Activated T-cell treated with anti-CD3 and anti-CD28 coated beads, Interleukin-2, amount 50 U/mL, for 4 hours (primary cell): ENCODE data around the gene ZNF275. TPM values are rescaled to one million over a fixed set of nuclear protein-coding genes. Genes with fewer than 3 reads are reported as not detected.
"Not testable (repeated sequence)": the region's sequence is repeated elsewhere in the genome, so short reads cannot be mapped to it uniquely, and the experiment has no call there.

Experiments
- ATAC-seq, 2 donors: fragments of 200-7000 bp; cut with Tn5 transposase; one replicate each; pipeline ENCODE4 v1.10.0; 2021
- DNase-seq: peaks from one replicate; pipeline ENCODE4 v3.0.0-alpha.2; 2020
- H3K27me3 Mint-ChIP-seq: one replicate; pipeline ENCODE4 v1.8.0; 2021; ENCODE audit warnings: low read depth, mixed read lengths
- H3K36me3 Mint-ChIP-seq: one replicate; pipeline ENCODE4 v1.8.0; 2022; ENCODE audit warnings: mixed read lengths; ENCODE audit not compliant: insufficient read depth
- H3K4me1 Mint-ChIP-seq: one replicate; pipeline ENCODE4 v1.8.0; 2021; ENCODE audit warnings: low read depth, mixed read lengths
- H3K4me3 Mint-ChIP-seq: one replicate; pipeline ENCODE4 v1.8.0; 2021; ENCODE audit warnings: mild to moderate bottlenecking, moderate library complexity, mixed read lengths
- H3K9me3 Mint-ChIP-seq: one replicate; pipeline ENCODE4 v1.8.0; 2021; ENCODE audit warnings: mixed read lengths
- total RNA-seq, 3 donors: library from RNA; stranded (reverse); gene quantifications; one replicate each; pipeline ENCODE4 v1.2.1, GENCODE V29; 2021

The ZNF275 gene
- total RNA-seq, 3 donors from 2014 or later: 12.1 to 13.8 (median 12.7) TPM

DNA sequence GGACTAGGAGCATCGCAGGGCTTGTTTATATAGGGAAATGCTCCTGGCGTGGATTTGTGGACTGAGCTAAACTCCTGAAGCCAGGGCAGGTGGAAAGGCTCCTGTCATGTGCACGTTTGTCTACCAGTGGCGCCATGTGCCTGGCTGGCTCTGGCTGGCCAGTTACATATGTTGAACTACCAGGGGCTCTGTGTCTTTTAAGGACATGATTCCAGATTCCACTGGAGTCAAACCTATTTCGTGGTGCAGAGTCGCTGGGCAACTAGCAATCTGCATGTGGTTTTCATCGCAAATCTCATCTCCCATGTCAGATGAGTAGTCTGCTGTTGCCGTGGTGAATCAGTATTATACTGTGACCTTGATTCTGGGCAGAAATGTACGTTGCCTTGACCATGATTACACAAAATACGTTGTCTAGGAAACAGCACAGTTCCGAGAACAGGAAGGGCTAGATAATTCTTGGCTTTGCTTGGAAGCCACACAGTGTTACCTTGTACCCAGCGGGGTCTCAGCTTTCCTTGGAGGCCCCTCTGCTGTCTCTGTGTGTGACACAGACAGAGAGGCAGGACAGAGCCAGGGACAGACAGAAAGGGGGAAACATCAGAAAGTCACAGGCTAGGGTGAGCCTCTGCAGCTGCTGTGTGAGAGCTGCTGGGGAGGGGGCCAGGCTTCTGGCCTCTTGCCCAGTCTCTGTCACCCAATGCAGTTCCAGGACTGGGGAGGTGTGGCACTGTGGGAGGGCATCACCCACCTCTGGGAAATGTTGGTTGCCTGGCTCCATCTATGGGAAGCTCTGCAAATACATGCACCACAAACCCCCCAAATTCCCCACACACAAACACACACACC, 48.0 kb downstream of the ZNF275 start:
- ATAC-seq: peak in 1 of 2 donors; percentile 35
- no peaks in the 10 kb centered on the region for H3K36me3 Mint-ChIP-seq
- no peak overlapping the region for H3K4me3 Mint-ChIP-seq
- H3K27me3 Mint-ChIP-seq: no peaks in the 10 kb centered on the region
- H3K9me3 Mint-ChIP-seq: no peaks in the 10 kb centered on the region
- no peaks in the 10 kb centered on the region for H3K4me1 Mint-ChIP-seq
- DNase-seq: no peak

DNA sequence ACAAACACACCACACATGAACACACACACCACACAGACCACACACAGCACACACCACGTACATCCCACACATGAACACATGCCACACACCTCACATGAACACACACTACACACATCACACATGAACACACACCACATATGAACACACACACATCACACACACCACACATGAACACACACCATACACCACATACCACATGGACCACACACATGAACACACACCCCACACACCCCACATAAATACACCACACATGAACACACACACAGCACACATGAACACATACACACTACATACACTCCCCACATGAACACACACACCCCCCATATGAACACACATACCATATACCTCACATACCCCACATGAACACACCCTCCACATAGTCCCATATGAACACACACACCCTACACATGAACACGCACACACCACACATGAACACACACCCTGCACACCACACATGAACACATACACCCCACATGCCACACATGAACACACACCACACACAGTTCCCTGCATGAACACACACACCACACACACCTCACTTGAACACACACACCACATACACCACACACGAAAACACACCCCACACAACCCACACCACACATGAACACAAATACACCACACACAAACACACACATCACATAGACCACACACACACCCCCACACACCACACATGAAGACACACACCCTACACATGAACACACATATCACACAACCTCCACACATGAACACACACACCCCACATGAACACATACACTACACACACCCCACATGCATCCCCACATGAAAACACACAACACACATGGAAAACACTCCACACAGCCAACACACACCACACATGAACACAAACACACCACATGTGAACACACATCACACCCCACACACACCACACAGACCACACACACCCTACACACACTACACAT, 48.9 kb downstream of the ZNF275 start:
- no peak for DNase-seq
- H3K9me3 Mint-ChIP-seq: no peaks in the 10 kb centered on the region
- no peaks in the 10 kb centered on the region for H3K27me3 Mint-ChIP-seq
- ATAC-seq: no peak
- H3K4me3 Mint-ChIP-seq: no peak overlapping the region
- H3K4me1 Mint-ChIP-seq: no peaks in the 10 kb centered on the region
- no peaks in the 10 kb centered on the region for H3K36me3 Mint-ChIP-seq

DNA sequence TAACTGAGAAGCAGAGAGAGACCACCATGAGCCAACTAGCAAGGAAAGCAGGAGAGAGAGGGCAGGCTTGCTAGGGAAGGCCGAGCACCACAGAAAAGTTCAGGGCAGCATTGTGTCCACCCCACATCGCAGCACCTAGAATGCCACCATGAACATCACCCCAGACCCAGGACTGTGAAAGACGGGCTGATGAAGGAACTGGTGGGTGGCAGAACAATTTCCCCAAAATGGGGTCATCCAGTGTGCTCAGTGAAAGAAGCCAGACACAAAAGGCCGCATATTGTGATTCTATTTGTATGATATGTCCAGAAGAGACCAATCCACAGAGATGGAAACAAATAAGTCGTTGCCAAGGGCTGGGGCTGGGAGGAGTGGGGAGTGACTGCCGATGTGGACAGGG, 50.4 kb downstream of the ZNF275 start:
- DNase-seq (no peak), ATAC-seq (no peak)
- no peak overlapping the region for H3K4me3 Mint-ChIP-seq
- no peaks in the 10 kb centered on the region for H3K9me3 Mint-ChIP-seq
- no peaks in the 10 kb centered on the region for H3K4me1 Mint-ChIP-seq
- no peaks in the 10 kb centered on the region for H3K27me3 Mint-ChIP-seq
- no peaks in the 10 kb centered on the region for H3K36me3 Mint-ChIP-seq

DNA sequence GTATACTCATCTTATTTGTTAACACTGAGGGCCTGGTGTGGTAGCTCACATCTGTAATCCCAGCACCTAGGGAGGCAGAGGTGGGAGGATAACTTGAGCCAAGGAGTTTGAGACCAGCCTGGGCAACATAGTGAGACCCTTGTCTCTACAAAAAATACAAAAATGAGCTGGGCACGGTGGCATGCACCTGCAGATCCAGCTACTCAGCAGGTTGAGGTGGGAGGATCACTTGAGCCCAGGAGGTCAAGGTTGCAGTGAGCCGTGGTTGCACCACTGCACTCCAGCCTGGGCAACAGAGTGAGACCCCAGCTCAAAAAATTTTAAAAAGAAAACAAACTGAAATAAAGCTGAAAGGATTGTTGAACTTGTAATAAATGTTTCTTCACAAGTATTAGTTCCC, 51.0 kb downstream of the ZNF275 start:
- not testable (repeated sequence) for H3K4me1 Mint-ChIP-seq, DNase-seq, H3K9me3 Mint-ChIP-seq, H3K27me3 Mint-ChIP-seq, ATAC-seq, H3K36me3 Mint-ChIP-seq, H3K4me3 Mint-ChIP-seq

DNA sequence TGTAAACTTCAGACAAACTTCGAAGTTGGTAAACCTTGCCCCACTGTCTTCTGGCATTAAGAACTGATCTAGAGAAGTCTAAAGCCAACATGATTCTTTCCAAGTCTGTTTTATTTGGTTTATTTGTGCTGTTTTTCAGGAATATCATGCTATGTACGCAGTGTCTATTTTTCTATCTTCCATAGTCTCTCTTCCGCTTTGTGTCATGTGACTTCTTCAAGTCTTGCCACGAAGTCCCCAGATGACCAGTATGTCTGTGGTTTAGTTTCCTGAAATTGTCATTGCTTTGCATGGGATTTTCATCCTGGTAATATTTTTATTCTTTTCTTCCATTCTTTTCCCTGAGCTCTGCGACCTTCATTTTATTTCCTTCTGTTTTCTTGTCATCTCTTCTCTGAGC, 52.1 kb downstream of the ZNF275 start:
- Mint-ChIP-seq H3K36me3 (no peaks in the 10 kb centered on the region), H3K27me3 (no peaks in the 10 kb centered on the region), H3K4me3 (no peak overlapping the region), H3K9me3 (no peaks in the 10 kb centered on the region), H3K4me1 (no peaks in the 10 kb centered on the region)
- DNase-seq: no peak
- ATAC-seq: no peak

- Mint-ChIP-seq H3K36me3 (no peaks in the 10 kb centered on the region), H3K4me1 (no peaks in the 10 kb centered on the region), H3K9me3 (no peaks in the 10 kb centered on the region), H3K27me3 (no peaks in the 10 kb centered on the region), H3K4me3 (no peak overlapping the region)
- DNase-seq (no peak), ATAC-seq (no peak)
These were observed 53.4 kb downstream of the ZNF275 start for GRCh38 chrX:153387345-153387744.

DNA sequence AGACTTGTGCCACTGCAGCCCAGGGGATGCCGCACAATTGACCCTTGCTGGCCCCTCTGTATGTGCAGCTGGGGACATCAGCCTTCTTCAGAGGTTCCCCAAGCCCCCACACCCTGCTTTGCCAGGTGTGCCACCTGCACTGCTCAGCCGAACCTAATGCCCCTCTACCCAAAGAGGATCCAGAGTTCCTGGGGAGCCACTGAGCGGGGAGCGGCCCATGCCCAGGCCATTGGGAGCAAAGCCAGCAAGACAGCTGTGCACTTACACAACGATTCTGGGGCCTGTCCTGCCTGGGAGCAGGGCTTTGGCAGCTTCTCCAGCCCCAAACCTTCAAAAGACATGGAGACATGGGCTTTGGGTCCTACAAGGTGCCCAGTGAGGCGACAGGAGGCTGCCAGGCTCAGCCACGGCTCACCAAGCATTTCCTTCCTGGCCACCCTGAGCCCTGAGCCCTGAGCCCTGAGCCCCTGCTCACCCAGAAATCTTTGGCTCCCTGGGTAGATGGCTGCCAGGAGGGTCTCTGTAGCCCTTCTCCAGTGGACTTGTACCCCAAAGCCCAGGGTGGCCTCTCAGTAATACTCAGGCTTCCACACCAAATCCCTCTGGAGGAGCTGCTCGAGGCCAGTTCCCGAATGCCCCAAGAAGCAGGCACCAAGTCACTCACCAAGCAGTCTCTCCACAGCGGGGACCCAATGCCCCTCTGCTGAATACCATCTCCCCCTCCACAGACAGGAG, 54.2 kb downstream of the ZNF275 start:
- H3K4me1 Mint-ChIP-seq: no peaks in the 10 kb centered on the region
- H3K27me3 Mint-ChIP-seq: no peaks in the 10 kb centered on the region
- ATAC-seq: no peak
- no peaks in the 10 kb centered on the region for H3K9me3 Mint-ChIP-seq
- DNase-seq: no peak
- H3K4me3 Mint-ChIP-seq: no peak overlapping the region
- no peaks in the 10 kb centered on the region for H3K36me3 Mint-ChIP-seq

- DNase-seq (no peak), ATAC-seq (no peak)
- Mint-ChIP-seq H3K27me3 (no peaks in the 10 kb centered on the region), H3K36me3 (no peaks in the 10 kb centered on the region), H3K4me1 (no peaks in the 10 kb centered on the region), H3K4me3 (no peak overlapping the region), H3K9me3 (no peaks in the 10 kb centered on the region)
These were observed 54.9 kb downstream of the ZNF275 start for GRCh38 chrX:153388722-153389459.

GRCh38 chrX:153389460-153389768, 55.5 kb downstream of the ZNF275 start:
- ATAC-seq, H3K9me3 Mint-ChIP-seq, H3K4me3 Mint-ChIP-seq, DNase-seq, H3K4me1 Mint-ChIP-seq, H3K27me3 Mint-ChIP-seq, H3K36me3 Mint-ChIP-seq: not testable (repeated sequence)

DNA sequence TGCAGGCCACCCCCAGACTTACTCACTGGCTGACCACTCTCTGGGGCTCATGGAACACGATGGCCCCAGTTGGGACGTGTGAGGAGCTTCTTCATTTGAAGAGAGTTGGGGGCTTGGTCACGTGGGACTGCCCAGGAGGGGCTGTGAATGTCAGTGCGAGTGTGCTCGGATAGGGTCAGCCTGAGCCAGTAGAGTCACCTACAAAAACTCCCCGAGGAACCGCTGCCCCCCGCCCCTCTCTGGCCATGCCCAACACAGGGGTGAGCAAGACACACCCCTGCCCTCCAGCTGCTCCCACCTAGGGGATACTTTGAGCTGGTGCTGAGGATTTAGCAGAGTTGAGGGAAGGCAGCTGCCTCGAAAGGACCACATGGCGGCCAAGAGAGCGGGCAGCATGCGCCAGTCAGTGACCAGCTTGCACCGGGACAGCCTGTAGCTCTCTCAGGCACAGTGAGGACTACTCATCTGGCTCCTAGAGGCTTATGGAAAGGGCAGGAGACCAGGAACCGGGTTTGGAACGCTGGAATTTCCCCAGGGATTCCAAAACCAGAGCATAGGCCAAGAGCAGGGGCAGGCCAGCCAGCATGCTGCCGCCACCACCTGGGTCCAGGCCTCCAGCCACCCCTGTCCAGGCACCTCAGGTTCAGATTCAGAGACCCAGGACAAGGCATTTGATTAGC, 58.8 kb downstream of the ZNF275 start:
- no peaks in the 10 kb centered on the region for H3K36me3 Mint-ChIP-seq
- ATAC-seq: no peak
- no peaks in the 10 kb centered on the region for H3K9me3 Mint-ChIP-seq
- no peak for DNase-seq
- no peaks in the 10 kb centered on the region for H3K27me3 Mint-ChIP-seq
- H3K4me1 Mint-ChIP-seq: no peaks in the 10 kb centered on the region
- no peak overlapping the region for H3K4me3 Mint-ChIP-seq

GRCh38 chrX:153394612-153395011, 60.7 kb downstream of the ZNF275 start:
- no peaks in the 10 kb centered on the region for H3K4me1 Mint-ChIP-seq
- H3K36me3 Mint-ChIP-seq: no peaks in the 10 kb centered on the region
- no peaks in the 10 kb centered on the region for H3K27me3 Mint-ChIP-seq
- no peak overlapping the region for H3K4me3 Mint-ChIP-seq
- DNase-seq (no peak), ATAC-seq (no peak)
- no peaks in the 10 kb centered on the region for H3K9me3 Mint-ChIP-seq

DNA sequence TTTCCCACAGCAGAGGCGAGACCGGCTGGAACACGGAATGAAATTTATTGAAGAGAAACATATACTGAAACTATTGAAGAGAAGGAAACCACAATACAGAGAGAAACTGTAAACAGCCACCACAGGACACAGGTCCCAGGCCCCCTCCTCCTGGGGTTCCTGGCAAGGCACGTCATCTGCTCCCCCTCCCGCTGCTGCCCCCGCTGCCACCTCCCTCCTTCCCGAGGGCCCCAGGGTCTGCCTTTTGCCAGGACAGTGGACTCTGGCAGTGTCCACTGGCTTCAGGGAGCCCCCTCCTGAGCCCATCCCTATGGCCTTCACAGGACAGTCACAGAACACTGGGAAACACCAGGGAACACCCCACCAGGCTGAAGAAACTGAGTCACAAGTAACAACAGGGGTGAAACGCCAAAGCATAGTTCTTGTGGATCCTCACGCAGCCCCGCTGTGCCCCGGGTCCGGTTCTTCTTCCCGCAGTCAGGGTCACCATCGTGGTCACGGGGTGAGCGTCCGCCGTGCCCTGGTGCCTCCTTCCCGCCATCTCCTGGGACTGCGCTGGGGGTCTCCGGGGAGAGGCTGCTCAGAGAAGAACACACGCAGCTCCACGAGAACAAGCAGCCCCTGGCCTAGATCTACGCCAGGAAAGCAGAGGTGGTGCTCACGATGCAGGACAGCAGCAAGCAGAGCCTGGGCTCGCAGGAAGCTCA, 61.8 kb downstream of the ZNF275 start:
- no peak overlapping the region for H3K4me3 Mint-ChIP-seq

More for the DNA sequence above, 61.8 kb downstream of the ZNF275 start:
- H3K36me3 Mint-ChIP-seq: no peaks in the 10 kb centered on the region
- no peaks in the 10 kb centered on the region for H3K9me3 Mint-ChIP-seq
- no peaks in the 10 kb centered on the region for H3K27me3 Mint-ChIP-seq
- DNase-seq (no peak), ATAC-seq (no peak)
- H3K4me1 Mint-ChIP-seq: no peaks in the 10 kb centered on the region
